GM19455 (cell line): Measurements from ENCODE around the gene ACKR3.

ENCODE experiments used
- ATAC-seq: cut with Tn5 transposase; IDR thresholded peaks from one replicate; pipeline ENCODE4 v1.9.1; 2021; ENCODE audit not compliant: unreplicated experiment

The ACKR3 gene

DNA sequence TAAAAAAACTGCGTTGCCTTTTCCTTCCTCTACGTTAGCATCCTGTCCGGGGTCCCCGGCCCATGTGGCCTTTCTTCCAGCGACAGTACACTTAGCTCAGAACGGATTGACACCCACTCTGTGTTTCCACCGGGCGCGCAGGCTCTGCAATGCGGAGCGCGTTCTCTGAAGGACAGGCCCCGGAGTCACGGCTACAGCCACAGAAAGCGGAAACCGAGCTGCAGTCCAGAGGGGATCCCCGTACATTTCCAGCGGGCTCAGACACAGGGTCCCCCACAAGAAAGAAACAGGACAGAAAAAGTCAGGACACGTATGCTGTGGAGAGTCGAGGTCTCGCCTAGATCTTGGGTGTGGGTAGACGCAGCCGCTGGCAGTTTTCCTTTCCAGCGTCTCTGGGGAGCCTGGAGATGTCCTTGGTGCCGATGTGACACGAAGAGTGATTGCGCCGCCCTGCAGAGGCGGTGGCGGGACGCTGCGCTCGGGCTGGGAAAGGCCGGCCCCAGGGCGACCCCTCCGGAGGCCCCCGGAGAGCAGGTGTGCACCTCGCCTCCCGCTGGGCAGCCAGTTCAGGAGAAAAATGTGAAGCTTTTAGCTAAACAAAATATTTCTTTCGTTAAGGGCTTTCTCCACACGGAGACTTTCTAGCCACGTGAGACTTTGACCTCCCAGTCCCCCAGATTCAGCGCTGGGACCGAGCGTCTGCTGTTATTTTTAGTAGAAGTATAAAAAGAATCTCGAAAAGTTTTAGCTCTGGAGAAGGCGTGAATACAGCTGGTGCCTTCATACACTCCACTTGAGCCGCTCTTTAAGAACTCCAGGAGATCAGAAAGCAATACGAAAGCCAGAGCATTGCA is 1.3 kb upstream of the ACKR3 start:
- ATAC-seq: no peak

DNA sequence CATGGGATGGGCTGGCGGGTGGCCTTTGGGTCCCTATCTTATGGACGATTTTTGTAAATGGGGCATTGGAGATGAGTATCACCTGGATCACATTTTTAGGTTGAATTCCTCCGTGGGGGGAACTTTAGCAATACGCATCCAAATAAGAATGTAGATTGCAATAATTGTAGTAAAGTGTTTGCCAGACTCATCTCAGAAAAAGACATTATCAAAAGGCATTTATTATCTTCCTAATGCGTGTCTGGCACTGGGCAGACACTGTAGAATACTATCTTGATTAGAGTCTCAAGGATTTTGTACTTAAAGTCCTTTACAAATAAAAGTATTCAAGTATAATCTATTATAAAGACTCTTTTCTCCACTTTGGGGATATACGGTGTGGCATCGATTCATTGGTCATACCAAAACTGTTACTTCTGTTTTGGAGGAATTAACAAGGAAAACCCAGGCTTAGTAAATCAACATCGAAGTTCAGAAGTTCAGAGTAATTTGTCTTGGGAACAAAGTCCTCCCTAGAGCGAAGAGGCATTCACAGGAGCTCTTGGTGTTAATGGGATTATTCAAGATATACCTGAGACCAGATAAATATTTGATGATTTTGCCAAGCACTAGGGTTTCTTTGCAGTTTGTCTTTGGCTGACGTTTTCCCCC is 578 bp upstream of the ACKR3 start:
- no peak for ATAC-seq

DNA sequence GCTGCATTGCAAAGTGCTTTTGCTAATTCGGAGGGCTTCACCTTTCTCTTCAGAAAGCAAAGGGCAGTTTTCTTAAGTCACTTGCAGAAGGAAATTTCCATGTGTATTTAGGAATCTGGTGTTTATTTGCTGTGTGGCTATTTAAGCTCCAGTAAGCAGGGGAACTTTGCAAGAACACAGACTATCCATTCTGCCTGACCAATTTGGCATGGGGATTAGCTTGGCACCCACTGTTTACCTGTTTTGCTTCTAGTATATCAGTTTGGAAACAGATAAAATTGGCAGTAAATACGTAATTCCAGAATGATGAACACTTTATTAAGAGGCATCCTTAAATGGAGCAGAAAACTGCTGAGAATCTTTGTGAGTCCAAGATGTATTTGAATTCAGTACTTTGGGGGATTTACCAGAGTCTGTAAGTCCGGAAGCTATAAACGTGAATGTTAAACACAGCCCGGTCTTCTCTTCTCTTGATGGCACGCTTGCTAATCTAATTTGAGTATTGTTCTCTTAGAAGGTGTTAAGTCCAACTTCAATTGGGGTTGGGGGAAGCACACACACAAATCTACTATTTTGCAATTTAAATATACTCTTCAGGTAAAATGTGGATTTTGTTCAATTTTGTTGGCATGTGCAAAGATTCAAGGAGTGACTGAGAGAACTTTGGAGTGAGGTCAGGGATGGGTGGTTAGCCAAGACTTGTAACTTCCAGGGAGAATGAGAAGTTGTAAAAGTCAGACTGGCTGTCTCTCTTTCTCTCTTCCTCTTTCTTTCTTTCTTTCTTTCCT is 650 bp downstream of the ACKR3 start:
- ATAC-seq: no peak

DNA sequence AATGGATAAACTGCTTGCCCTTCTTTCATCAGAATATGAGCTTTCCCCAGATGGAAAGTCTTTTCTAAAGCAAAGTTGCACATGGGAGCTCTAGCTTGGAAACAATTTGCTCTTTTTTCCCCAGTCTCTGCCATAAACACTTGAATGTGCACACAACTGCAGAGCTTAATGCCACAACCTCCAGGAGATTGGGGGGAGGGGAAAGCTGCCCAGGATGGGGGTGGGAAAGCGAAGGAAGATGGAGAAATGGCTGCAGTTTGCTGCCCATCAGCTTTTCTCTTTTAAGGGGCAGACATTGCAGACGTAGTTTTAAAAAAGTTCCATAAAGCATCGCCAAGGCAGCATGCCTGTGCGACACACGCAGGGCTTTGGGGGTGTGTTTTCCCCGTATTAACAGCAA is 1.5 kb downstream of the ACKR3 start:
- ATAC-seq: no peak

- ATAC-seq: no peak
These were observed 2.9 kb downstream of the ACKR3 start for GRCh38 chr2:236572482-236572881.

GRCh38 chr2:236573066-236573929 is 3.7 kb downstream of the ACKR3 start:
- ATAC-seq: no peak

- ATAC-seq: no peak
These were observed 4.4 kb downstream of the ACKR3 start for GRCh38 chr2:236574000-236574399.

GRCh38 chr2:236574424-236575145 is 5.0 kb downstream of the ACKR3 start:
- ATAC-seq: no peak

GRCh38 chr2:236575510-236575909 is 5.9 kb downstream of the ACKR3 start:
- no peak for ATAC-seq

DNA sequence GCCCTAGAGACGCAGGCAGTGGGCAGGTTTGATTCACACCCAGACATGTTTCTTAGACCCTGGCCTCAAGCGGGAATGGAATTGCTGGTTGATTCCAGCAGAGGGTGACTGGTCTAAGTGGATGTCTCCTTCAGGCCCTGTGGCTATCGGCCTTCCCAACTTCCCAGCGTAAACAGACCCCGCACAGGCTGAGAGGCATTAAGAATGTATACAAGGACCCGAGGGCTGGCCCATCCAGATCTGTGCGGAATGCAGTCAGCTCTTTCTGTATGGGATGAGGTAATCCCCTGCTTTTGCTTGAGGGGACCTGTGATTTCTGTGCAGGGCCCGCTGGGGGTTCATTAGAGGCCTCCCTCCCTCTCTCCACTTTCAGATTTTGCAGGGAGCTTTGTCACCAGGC is 6.5 kb downstream of the ACKR3 start:
- ATAC-seq: no peak

- ATAC-seq: no peak
These were observed 7.3 kb downstream of the ACKR3 start for GRCh38 chr2:236576953-236577352.

GRCh38 chr2:236577481-236578410 is 8.1 kb downstream of the ACKR3 start:
- ATAC-seq: no peak

DNA sequence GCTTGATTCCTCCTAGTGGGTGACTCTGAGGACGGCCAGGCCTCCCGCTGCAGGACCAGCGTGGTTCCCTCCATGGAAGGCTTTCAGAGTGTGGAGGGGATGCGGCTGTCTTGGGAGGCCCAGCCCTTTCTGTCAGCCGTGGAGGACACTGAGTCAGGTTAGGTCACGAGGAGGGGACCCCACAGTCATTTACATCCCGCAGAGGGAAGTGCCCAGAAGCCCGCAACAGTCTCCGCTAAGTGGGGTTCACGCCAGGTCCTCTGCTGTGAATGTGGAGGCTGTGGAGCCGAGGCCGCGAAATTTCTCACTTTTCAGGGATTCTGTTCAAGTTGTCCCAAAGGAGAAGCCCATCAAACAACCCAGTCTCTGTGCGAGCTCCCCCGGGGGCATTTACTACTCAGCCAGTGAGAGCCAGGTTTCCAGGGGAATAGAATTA is 8.8 kb downstream of the ACKR3 start:
- ATAC-seq: no peak

DNA sequence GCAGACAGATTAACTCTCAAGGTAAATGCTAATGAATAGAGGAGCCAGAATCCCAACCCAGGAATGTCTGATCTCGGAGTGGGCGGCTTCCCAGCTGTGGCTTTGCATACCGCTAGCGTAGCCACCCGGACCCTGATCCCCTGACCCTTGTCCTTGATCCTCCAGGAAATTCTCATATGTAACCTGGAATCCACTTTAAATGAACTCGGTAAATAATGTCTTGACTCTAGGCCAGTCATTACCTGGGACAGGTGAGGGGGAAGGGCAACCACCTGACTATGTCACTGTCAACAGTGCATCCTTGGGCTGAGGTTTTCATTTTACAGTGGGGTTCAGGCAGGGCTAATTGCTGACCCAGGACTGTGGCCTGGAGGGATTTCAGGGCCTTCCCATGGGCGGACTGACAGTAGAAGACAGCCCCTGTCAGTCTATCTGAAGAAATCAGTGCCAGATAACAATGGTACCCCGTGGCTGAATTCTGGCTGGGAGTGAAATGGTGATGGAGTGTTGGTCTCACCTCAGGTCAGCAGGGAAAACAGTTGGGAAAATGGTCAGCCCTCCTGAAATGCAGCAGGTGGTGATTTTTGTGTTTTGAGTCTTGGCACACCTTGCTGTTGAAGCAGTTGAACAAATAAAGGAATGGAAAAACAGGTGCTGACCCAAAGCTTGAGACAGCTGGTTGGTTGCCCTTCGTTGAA is 9.6 kb downstream of the ACKR3 start:
- no peak for ATAC-seq

DNA sequence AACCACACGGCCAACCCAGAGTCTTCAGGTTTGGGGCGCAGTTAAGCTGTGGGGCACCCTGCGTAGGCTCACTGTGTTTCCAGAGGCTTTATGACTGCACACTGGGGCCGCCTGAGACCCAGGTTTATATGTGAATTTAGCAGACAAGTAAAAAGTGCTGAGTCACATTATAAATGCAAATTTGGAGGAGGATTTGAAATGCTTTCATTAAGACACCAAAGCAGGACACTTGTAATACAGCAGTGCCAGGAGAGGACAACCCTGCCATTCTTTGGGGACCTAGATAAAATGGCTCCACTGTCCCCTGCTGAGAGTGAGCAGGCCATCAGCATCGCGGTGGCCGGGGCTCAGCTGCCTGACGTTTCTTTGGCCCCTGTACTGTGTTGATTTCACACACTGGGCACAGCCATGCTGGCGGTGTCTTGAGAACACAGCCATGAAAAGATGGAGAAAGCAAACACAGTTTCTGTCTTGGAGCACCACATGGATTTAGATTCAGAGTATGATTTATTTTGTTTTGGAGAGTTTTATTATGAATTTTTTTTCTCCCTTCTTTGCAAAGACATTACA is 10.2 kb downstream of the ACKR3 start:
- no peak for ATAC-seq

DNA sequence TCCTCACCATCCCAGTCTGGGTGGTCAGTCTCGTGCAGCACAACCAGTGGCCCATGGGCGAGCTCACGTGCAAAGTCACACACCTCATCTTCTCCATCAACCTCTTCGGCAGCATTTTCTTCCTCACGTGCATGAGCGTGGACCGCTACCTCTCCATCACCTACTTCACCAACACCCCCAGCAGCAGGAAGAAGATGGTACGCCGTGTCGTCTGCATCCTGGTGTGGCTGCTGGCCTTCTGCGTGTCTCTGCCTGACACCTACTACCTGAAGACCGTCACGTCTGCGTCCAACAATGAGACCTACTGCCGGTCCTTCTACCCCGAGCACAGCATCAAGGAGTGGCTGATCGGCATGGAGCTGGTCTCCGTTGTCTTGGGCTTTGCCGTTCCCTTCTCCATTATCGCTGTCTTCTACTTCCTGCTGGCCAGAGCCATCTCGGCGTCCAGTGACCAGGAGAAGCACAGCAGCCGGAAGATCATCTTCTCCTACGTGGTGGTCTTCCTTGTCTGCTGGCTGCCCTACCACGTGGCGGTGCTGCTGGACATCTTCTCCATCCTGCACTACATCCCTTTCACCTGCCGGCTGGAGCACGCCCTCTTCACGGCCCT is 11.2 kb downstream of the ACKR3 start:
- ATAC-seq: no peak

DNA sequence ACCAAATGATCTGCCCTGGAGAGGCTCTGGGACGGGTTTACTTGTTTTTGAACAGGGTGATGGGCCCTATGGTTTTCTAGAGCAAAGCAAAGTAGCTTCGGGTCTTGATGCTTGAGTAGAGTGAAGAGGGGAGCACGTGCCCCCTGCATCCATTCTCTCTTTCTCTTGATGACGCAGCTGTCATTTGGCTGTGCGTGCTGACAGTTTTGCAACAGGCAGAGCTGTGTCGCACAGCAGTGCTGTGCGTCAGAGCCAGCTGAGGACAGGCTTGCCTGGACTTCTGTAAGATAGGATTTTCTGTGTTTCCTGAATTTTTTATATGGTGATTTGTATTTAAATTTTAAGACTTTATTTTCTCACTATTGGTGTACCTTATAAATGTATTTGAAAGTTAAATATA is 11.9 kb downstream of the ACKR3 start:
- ATAC-seq: no peak

GRCh38 chr2:236582968-236583367 is 13.3 kb downstream of the ACKR3 start:
- no peak for ATAC-seq
